Mesodermal cell (in vitro differentiated cells): ENCODE measurements around the gene BSPRY.
"Not testable (repeated sequence)": the region's sequence is repeated elsewhere in the genome, so short reads cannot be mapped to it uniquely, and the experiment has no call there.

Experiments used
- H3K27ac ChIP-seq: 2 replicates; pipeline ENCODE4 v1.7.0; 2013; ENCODE audit warnings: mild to moderate bottlenecking, low read depth, low read length, moderate library complexity; ENCODE audit not compliant: severe bottlenecking
- H3K36me3 ChIP-seq: 2 replicates; pipeline ENCODE4 v1.7.1; 2013; ENCODE audit warnings: mild to moderate bottlenecking, low read length, moderate library complexity; ENCODE audit not compliant: control insufficient read depth, insufficient read depth
- H3K4me1 ChIP-seq: one replicate; pipeline ENCODE4 v1.7.1; 2013; ENCODE audit warnings: mild to moderate bottlenecking, low read length; ENCODE audit not compliant: insufficient read depth, control insufficient read depth, poor library complexity, severe bottlenecking
- H3K4me3 ChIP-seq: 2 replicates; pipeline ENCODE4 v1.7.0; 2013; ENCODE audit warnings: low read length, control low read depth, mild to moderate bottlenecking; ENCODE audit not compliant: insufficient read depth, poor library complexity, severe bottlenecking; ENCODE audit errors: extremely low read depth
- H3K9me3 ChIP-seq: 2 replicates; pipeline ENCODE4 v1.7.1; 2013; ENCODE audit warnings: mild to moderate bottlenecking, low read length, moderate library complexity; ENCODE audit not compliant: control insufficient read depth
- WGBS, 2 experiments: methylation state at CpG; one replicate each; pipeline ENCODE4 v1.1.5; 2013; ENCODE audit warnings: missing lambda C conversion rate in 2 of 2; ENCODE audit not compliant: insufficient coverage in 2 of 2; 5-methylcytosine and 5-hydroxymethylcytosine counted together

BSPRY gene

DNA sequence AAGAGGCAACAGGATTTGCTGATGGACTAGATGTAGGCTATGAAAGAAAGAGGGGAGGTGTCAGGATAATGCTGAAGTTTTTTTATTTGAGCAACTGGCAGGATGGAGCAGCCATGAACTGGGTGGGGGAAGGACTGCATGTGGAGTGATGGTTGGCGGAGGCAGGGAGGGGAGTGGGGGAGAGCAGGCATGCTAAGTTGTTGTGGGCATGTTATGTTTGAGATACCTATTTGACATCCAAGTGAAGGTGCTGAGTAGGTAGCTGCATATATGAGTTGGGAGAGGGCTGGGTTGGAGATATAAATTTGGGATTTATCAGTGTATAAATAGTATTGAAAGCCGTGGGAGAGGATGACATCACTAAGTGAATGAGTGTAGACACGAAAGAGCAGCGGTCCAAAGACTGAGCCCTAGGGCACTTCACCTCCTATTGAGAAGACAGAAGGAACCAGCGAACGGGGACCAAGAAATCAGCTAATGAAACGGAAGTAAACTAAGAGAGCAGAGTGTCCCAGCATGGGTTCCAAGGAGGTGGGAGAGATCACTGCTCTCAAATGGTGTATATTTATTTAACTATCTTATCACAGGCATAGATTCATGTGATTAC, 7.4 kb downstream of the BSPRY start:
- Histone ChIP-seq H3K4me1 (no peaks in the 10 kb centered on the region), H3K27ac (no peak overlapping the region), H3K9me3 (no peaks in the 10 kb centered on the region), H3K36me3 (no peaks in the 10 kb centered on the region), H3K4me3 (no peak overlapping the region)
- WGBS, 2 experiments = 66 to 74% methylated on average over 4 to 6 of the region's 7 CpGs

DNA sequence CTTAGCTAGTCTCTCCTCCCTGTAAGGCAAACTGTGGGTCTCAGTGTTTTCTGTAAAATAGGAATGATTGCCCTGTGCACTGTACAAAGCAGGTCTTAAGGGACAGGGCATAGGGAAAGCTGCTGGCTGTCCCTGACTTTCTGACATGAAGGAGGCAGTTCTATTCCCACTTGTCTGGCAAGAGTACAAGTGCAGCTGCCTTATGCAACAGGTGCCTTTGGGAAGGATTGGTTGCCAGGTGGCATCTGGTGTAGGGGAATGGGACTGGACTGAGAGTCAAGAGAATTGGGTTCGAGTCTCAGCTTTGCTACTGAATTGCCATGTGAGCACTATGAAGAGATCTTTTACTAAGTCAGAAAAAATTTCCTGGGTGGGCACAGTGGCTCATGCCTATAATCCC, 10.0 kb downstream of the BSPRY start:
- no peak overlapping the region for H3K27ac ChIP-seq
- H3K9me3 ChIP-seq = no peaks in the 10 kb centered on the region
- no peaks in the 10 kb centered on the region for H3K4me1 ChIP-seq
- H3K4me3 ChIP-seq = no peak overlapping the region
- 85% methylated on average over 1 of the region's 1 CpG; no CpG with 5 or more reads in 1 of the 2 experiments for WGBS, 2 experiments
- no peaks in the 10 kb centered on the region for H3K36me3 ChIP-seq

DNA sequence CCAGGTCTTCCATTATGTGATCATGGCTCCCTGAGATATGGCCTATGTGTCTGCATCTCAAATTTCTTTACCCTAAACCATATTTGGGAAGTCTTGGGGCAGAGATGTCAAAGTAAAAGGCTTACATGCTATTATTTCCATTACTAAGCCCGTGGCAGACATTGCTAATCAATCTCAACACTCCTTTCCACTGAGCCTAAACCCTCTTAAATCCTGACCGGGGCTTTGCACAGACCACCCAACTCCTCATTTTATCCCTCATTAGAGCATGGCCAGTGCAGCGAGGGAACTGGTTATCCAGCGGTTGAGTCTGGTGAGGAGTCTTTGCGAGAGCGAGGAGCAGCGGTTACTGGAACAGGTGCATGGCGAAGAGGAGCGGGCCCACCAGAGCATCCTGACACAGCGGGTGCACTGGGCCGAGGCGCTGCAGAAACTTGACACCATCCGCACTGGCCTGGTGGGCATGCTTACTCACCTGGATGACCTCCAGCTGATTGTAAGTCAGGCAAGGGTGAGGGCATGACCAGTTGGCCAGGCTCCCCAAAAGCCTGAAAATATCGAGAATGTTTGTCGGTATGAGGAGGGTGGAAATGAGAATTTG, 11.0 kb downstream of the BSPRY start:
- Histone ChIP-seq H3K4me1 (no peaks in the 10 kb centered on the region), H3K27ac (no peak overlapping the region), H3K36me3 (no peaks in the 10 kb centered on the region), H3K9me3 (no peaks in the 10 kb centered on the region), H3K4me3 (no peak overlapping the region)
- 83 to 87% methylated on average over 15 of the region's 15 CpGs for WGBS, 2 experiments

DNA sequence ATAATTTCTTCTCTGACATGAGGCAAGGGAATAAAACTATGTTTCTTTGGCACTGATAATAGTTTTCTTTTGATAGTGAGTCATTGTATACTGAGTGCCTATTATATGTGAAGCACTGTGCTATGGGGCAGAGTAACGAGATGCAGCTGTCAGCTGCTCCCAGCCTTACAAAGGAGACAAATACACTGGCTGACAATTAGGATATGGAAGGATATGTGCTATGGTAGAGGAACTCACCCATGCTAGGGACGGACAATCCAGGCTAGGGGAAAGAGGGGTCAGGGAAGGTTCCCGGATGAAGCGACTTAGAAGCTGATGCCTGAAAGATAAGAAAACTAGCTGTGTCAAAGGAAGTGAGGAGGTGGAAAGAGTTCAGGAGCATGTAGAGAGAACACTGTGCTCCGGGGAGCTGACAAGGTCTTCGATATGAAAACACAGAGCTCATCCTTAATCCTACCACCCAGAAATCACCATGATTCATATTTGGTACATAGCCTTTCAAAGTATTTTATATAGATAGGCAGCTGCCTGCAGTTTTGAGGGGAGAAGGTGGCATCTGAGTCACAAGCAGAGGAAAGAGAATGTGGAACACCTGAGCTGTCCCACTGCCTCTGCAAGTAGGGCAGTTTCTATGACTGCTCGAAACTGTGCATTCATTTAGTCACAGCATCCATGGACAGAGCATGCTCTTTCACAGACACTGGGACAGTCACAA, 12.1 kb downstream of the BSPRY start:
- Histone ChIP-seq H3K4me1 (no peaks in the 10 kb centered on the region), H3K9me3 (no peaks in the 10 kb centered on the region), H3K36me3 (no peaks in the 10 kb centered on the region), H3K27ac (no peak overlapping the region), H3K4me3 (no peak overlapping the region)
- WGBS, 2 experiments = 77 to 98% methylated on average over 4 to 6 of the region's 7 CpGs

- H3K36me3 ChIP-seq = no peaks in the 10 kb centered on the region
- WGBS, 2 experiments = 94 to 100% methylated on average over 2 of the region's 3 CpGs
- H3K4me1 ChIP-seq = no peaks in the 10 kb centered on the region
- H3K27ac ChIP-seq = no peak overlapping the region
- H3K9me3 ChIP-seq = no peaks in the 10 kb centered on the region
- no peak overlapping the region for H3K4me3 ChIP-seq
Measured at GRCh38 chr9:113363336-113363735, 14.0 kb downstream of the BSPRY start.

DNA sequence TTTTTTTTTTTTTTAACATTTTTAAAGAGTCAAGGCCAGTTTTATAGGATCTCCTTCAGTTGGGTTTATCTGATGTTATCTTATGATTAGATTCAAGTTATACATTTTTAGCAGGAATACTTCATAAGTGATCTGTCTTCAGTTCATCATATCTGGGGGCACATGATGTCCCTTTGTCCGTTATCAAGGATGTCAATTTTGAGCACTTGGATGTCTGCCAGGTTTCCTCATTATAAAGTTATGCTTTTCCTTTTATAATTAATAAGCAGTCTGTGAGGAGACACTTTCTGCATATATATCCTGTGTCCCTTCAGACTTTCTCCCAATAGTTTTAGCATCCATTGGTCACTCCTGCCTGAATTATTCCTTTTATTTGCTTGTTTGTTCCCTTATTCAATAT, 15.6 kb downstream of the BSPRY start:
- Histone ChIP-seq H3K27ac (no peak overlapping the region), H3K4me1 (no peaks in the 10 kb centered on the region), H3K9me3 (no peaks in the 10 kb centered on the region), H3K36me3 (no peaks in the 10 kb centered on the region), H3K4me3 (no peak overlapping the region)
- no CpG with 5 or more reads among the region's 1 CpG for WGBS, 2 experiments

DNA sequence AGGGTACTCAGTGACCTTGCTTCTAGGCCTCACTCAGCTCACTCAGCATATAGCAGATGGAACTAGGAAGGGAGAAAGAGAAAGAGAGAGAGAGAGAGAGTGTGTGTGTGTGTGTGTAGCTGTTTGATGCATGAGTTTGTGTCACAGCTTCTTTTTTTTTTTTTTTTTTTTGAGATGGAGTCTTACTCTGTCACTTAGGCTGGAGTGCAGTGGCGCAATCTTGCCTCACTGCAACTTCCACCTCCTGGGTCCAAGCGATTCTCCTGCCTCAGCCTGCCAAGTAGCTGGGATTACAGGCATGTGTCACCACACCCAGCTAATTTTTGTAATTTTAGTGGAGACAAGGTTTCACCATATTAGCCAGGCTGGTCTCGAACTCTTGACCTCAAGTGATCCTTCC, 16.3 kb downstream of the BSPRY start:
- H3K36me3 ChIP-seq, H3K4me3 ChIP-seq, H3K9me3 ChIP-seq, H3K27ac ChIP-seq, H3K4me1 ChIP-seq: not testable (repeated sequence)
- WGBS, 2 experiments = 80 to 83% methylated on average over 2 to 3 of the region's 3 CpGs

- WGBS, 2 experiments = 82 to 88% methylated on average over 3 to 4 of the region's 5 CpGs
- H3K9me3 ChIP-seq = no peaks in the 10 kb centered on the region
- H3K36me3 ChIP-seq = peaks cover 3% of the 10 kb centered on the region
- no peak overlapping the region for H3K27ac ChIP-seq
- H3K4me3 ChIP-seq = no peak overlapping the region
- no peaks in the 10 kb centered on the region for H3K4me1 ChIP-seq
Measured at GRCh38 chr9:113368348-113368981, 19.1 kb downstream of the BSPRY start.

- WGBS, 2 experiments = 95% methylated on average over 11 of the region's 13 CpGs
- H3K4me1 ChIP-seq = no peaks in the 10 kb centered on the region
- H3K36me3 ChIP-seq = peaks cover 11% of the 10 kb centered on the region
- H3K27ac ChIP-seq = no peak overlapping the region
- H3K9me3 ChIP-seq = no peaks in the 10 kb centered on the region
- no peak overlapping the region for H3K4me3 ChIP-seq
Measured at GRCh38 chr9:113368982-113369854, 19.9 kb downstream of the BSPRY start.

- Histone ChIP-seq H3K27ac (no peak overlapping the region), H3K4me3 (no peak overlapping the region), H3K9me3 (no peaks in the 10 kb centered on the region), H3K36me3 (peaks cover 14% of the 10 kb centered on the region), H3K4me1 (no peaks in the 10 kb centered on the region)
- WGBS, 2 experiments = 86 to 93% methylated on average over 9 to 10 of the region's 11 CpGs
Measured at GRCh38 chr9:113369855-113370140, 20.5 kb downstream of the BSPRY start.
